Measurements from ENCODE around the gene WNT5B. TPM values are rescaled to one million over a fixed set of nuclear protein-coding genes. Genes with fewer than 3 reads are reported as not detected.
A peak's percentile ranks its signal among the peaks of the same experiment; 100 is the strongest.

The WNT5B gene
- total and polyA plus RNA-seq, 8 donors: 0.72 to 2.8 (median 0.86) TPM

DNA sequence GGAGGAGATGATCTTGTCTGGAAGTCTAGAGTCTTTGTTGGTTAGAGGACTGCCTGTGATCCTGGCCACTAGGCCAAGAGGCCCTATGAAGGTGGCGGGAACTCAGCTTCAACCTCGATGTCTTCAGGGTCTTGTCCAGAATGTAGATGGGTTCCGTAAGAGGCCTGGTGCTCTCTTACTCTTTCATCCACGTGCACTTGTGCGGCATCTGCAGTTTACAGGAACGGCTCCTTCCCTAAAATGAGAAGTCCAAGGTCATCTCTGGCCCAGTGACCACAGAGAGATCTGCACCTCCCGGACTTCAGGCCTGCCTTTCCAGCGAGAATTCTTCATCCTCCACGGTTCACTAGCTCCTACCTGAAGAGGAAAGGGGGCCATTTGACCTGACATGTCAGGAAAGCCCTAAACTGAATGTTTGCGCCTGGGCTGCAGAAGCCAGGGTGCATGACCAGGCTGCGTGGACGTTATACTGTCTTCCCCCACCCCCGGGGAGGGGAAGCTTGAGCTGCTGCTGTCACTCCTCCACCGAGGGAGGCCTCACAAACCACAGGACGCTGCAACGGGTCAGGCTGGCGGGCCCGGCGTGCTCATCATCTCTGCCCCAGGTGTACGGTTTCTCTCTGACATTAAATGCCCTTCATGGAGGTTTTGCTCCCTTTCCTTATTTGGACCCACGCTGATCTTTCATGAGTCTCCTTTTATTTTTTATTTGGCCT, 17.7 kb downstream of the WNT5B start:
- Histone ChIP-seq H3K36me3 (no peaks in the 10 kb centered on the region), H3K4me3 (no peak overlapping the region), H3K27ac (no peak overlapping the region), H3K4me1 (no peaks in the 10 kb centered on the region), H3K27me3 (no peaks in the 10 kb centered on the region), H3K9me3 (no peaks in the 10 kb centered on the region)
- DNase-seq (no peak), FAIRE-seq (no peak), ATAC-seq (peak in 1 of 4 donors; percentile 19)
- intact Hi-C loops (cut with DNase I): loop anchor here in 2 of 3 donors (10.0 kb wide), 2 partner anchors 148 to 288 kb away; no protein-coding TSS in a partner anchor
- WGBS, 2 donors: 77 to 84% methylated on average over 21 of the region's 21 CpGs
- TF ChIP-seq, protein P1, sequence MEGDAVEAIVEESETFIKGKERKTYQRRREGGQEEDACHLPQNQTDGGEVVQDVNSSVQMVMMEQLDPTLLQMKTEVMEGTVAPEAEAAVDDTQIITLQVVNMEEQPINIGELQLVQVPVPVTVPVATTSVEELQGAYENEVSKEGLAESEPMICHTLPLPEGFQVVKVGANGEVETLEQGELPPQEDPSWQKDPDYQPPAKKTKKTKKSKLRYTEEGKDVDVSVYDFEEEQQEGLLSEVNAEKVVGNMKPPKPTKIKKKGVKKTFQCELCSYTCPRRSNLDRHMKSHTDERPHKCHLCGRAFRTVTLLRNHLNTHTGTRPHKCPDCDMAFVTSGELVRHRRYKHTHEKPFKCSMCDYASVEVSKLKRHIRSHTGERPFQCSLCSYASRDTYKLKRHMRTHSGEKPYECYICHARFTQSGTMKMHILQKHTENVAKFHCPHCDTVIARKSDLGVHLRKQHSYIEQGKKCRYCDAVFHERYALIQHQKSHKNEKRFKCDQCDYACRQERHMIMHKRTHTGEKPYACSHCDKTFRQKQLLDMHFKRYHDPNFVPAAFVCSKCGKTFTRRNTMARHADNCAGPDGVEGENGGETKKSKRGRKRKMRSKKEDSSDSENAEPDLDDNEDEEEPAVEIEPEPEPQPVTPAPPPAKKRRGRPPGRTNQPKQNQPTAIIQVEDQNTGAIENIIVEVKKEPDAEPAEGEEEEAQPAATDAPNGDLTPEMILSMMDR (IDR thresholded peaks at IDR 0.05): no peak

DNA sequence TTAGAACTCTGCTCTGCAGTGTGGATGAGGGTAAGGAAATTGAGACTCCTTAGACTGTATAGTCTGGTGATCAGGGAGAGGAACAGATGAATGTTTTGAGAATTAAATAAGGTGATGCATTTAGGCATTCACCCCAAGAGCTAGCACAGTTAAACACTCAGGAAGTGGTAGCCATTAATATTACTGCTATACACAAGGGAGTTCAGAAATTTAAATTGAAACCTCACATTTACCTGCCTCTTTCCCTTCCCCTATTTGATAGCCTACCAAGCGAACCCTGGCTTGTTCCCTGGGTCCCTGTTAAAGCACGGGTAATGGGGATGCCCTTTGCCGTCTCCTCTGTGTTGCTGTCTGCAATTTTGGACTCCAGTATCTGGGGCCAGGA, 18.2 kb downstream of the WNT5B start:
- DNase-seq (no peak), FAIRE-seq (no peak), ATAC-seq (no peak)
- Histone ChIP-seq H3K27me3 (no peaks in the 10 kb centered on the region), H3K27ac (no peak overlapping the region), H3K4me3 (no peak overlapping the region), H3K9me3 (no peaks in the 10 kb centered on the region), H3K4me1 (no peaks in the 10 kb centered on the region), H3K36me3 (no peaks in the 10 kb centered on the region)
- intact Hi-C loops (cut with DNase I): loop anchor here in 2 of 3 donors (10.0 kb wide), 2 partner anchors 148 to 288 kb away; no protein-coding TSS in a partner anchor
- TF ChIP-seq, protein P1 (IDR thresholded peaks at IDR 0.05): no peak
- 86 to 87% methylated on average over 3 of the region's 3 CpGs for WGBS, 2 donors

DNA sequence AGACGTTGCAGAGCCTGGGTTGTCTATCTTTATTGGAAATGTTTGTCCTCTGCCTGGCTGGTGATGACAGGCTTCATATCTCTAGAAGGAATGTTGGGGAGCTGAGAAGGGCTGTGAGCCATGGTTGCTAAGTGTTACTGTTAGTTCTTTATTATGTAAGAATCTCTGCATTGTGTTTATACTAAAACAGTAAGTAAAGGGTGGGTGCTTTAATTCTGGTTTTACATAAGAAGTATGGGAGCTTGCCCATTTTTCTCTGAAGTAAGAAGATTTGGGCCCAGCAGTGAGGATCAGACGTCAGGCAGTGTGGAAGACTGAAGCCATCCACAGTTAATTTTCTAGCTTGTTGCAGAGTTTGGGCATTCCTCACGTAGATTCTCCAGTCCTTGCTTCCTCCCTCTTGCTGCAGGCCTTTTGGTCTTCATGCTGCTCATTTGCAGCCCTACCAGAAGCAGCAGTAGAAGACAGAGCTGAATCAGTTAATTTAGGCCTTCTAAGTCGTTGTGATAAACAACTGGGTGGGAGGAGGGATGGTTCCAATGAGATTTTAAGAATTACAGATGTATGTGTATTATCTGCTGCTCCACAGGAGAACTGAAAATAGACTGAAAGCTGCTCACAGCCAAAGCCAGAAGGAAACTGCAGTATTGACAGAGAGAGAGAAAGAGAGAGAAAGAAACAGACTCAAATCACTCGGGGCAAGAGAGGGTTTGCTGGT, 21.4 kb downstream of the WNT5B start:
- DNase-seq: no peak
- intact Hi-C loops (cut with DNase I): loop anchor here in 2 of 3 donors (5.0 to 10.0 kb wide), 2 partner anchors 142 to 284 kb away; no protein-coding TSS in a partner anchor
- Histone ChIP-seq H3K27ac (no peak overlapping the region), H3K9me3 (no peaks in the 10 kb centered on the region), H3K36me3 (no peaks in the 10 kb centered on the region), H3K4me3 (no peak overlapping the region), H3K27me3 (no peaks in the 10 kb centered on the region), H3K4me1 (no peaks in the 10 kb centered on the region)
- 44 to 50% methylated on average over 5 of the region's 5 CpGs for WGBS, 2 donors
- TF ChIP-seq, protein P1 (IDR thresholded peaks at IDR 0.05): no peak
- no peak for FAIRE-seq
- ATAC-seq: no peak

DNA sequence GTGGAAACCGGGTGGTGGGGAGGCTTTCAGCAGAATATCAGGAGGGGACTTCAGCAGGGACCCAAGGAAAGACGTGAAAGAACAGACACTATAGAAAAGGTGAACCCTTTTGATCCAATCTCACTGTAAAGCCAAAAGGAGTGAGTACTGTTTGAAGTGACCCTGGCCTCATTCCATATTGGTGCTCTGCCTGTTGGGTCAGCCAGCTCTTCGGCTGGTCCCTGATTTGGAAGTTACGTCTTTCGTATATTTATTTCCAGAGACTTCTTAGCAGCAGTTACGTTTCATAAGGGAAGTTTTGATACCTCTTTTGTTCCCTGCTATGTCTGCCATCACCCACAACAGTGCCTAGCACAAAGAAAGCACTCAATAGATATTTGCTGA, 21.9 kb downstream of the WNT5B start:
- ATAC-seq: no peak
- Histone ChIP-seq H3K27ac (no peak overlapping the region), H3K36me3 (no peaks in the 10 kb centered on the region), H3K27me3 (no peaks in the 10 kb centered on the region), H3K4me1 (no peaks in the 10 kb centered on the region), H3K9me3 (no peaks in the 10 kb centered on the region), H3K4me3 (no peak overlapping the region)
- 63% methylated on average over 6 of the region's 6 CpGs for WGBS, 2 donors
- TF ChIP-seq, protein P1 (IDR thresholded peaks at IDR 0.05): no peak
- DNase-seq: no peak
- FAIRE-seq: no peak
- intact Hi-C loops (cut with DNase I): loop anchor here in 2 of 3 donors (5.0 to 10.0 kb wide), 2 partner anchors 141 to 284 kb away; no protein-coding TSS in a partner anchor
